Hematopoietic multipotent progenitor cell treated with erythropoietin and hydrocortisone succinate and interleukin-3 and kit ligand, for 6 days (in vitro differentiated cells): ENCODE measurements around the gene ZNF426.
A peak's percentile ranks its signal among the peaks of the same experiment; 100 is the strongest.
"Not testable (repeated sequence)": the region's sequence is repeated elsewhere in the genome, so short reads cannot be mapped to it uniquely, and the experiment has no call there.

Source experiments
- DNase-seq: peaks from one replicate; pipeline ENCODE4 v3.0.0-alpha.2; 2015

The ZNF426 gene

GRCh38 chr19:9538183-9539058, at the start of gene ZNF426:
Gene ZNF426, minus strand, starts transcription at chr19:9538645. Its CDS starts 2,413 bp downstream, at chr19:9536232.
- DNase-seq, result peak; percentile 93

DNA sequence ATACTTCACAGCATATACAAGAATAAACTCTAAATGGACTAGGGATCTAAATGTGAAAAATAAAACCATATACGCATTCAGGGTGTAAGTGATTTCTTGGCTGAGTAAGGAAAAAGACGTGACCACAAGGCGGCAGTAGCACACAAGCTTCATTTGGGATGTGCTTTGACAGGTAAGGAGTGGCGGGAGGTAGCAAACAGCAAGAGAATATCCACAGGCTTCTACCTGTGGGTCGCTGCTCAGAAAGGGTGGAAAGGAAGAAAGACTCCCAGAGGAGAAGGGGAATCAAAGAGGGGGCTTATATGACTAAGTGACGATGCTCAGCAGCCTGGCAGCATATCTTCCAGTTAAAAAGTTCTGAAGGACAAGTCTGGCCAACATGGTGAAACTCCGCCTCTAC, 48.3 kb upstream of the ZNF426 start:
- DNase-seq, result peak; percentile 79

DNA sequence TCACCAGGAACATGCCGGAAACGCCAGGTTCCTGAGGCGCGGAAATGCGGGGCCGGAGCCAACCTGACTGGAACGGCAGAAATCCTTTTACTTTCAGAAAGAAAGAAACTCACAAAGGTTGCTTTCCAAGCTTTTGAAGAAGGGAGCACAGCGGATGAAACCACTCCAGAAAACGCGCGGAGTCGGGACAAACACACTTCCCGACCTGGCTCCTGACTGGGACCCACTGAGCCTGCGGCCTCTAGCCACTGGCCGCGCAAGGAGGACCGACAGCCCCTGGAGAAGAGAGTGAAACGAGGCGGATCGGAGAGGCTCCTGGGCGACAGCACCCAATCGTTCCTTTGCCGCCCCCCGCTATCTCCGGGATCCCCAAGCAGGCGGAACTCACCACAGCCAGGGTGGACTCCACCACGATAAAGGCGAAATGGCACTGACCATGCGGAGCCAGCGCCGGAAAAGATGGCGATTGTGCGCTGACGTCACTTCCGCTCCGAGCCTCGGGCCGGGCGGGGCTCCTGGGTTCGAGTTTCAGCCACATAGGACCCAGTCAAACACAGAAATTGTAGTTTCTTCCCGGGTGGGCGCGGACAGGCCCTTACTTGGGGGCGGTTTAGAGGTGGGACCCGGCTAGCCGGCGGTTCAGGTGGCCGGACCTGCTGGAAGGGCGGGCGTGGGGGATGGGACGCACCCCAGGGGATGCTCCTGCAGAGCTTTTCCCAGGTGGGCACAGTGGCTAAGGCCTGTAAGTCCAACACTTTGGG, 45.8 kb upstream of the ZNF426 start, which contains the start of gene ZNF121:
TSS of gene ZNF121 (minus strand) at position 432 of the 761 bp plus-strand sequence. CDS start 16,407 bp downstream, outside the sequence.
- peak; percentile 94 for DNase-seq

DNA sequence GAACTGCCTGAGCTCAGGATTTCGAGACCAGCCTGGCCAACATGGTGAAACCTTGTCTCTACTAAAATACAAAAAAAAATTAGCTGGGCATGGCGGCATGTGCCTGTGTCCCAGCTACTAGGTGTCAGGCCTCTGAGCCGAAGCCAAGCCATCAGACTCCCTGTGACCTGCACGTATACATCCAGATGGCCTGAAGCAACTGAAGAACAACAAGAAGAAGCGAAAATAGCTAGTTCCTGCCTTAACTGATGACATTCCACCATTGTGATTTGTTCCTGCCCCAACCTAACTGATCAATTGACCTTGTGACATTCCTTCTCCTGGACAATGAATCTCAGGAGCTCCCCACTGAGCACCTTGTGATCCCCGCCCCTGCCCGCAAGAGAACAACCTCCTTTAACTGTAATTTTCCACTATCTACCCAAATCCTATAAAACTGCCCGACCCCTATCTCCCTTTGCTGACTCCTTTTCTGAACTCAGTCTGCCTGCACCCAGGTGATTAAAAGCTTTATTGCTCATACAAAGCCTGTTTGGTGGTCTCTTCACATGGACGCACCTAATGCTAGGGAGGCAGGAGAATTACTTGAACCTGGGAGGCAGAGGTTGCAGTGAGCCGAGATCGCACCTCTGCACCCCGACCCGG, 43.8 kb upstream of the ZNF426 start:
- not testable (repeated sequence) for DNase-seq

DNA sequence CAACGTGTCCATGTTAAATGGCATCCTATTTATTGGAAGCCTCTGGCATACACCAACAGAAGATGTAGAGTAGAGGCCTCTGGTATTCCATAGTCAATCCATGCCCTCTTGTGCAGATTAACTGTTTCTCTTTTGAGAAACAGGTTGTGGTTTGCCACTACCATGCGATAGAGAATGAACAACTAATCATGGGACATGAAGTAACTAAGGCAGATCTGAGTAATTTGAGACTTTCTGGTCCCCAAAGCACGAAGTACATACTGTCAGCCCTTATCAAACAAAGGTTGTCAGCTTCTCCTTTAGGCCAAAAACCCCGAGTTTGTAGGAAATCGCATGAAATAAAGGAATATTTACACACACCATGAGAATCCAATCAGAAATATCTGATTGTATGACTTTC, 42.3 kb upstream of the ZNF426 start:
- DNase-seq, result no peak

- DNase-seq, result no peak
Observed at GRCh38 chr19:9570255-9570654, 31.8 kb upstream of the ZNF426 start.

DNA sequence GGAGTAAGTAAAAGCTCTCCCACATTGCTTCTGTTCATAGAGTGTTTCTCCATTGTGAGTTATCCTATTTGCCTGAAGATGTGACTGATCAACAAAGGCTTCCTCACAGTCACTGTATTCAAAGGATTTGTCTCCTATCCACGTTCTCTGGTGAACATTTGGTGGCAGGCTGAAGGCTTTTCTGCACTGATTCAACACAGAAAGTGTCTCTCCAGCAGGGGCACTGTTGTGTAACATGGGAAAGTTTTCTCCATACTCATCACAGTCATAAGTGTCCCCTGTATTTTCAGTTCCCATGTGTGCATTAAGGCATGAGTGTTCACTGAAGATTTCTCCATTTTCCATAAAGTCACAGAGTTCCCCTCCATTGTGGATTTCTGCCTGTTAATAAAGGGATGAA, 28.3 kb upstream of the ZNF426 start:
- DNase-seq, result no peak

DNA sequence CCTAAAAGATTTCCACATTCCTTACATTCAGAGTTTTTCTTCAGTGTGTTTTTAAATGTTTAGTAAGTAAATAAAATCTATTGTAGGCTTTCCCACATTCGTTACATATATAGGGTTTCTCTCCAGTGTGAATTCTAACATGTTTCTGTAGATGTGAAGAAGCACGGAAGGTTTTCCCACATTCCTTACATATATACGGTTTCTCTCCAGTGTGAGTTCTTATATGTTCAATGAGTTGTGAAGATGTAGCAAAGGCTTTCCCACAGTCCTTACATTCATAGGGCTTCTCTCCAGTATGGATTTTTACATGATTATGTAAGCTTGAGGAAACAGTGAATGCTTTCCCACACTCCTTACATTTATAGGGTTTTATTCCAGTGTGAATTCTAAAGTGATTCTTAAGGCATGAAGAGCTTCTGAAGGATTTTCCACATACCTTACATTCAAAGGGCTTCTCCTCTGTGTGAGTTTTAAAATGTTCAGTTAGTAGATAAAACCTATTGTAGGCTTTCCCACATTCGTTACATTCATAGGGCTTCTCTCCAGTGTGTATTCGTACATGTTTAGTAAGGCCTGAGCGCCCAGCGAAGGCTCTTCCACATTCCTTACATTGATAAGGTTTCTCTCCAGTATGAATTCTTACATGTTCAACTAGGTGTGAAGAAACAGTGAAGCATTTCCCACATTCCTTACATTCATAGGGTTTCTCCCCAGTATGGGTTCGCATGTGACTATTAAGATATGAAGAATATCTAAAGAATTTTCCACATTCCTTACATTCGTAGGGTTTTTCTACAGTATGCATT, 27.7 kb upstream of the ZNF426 start:
- peak; percentile 54 for DNase-seq

GRCh38 chr19:9552536-9553274, 14.3 kb upstream of the ZNF426 start:
- no peak for DNase-seq

DNA sequence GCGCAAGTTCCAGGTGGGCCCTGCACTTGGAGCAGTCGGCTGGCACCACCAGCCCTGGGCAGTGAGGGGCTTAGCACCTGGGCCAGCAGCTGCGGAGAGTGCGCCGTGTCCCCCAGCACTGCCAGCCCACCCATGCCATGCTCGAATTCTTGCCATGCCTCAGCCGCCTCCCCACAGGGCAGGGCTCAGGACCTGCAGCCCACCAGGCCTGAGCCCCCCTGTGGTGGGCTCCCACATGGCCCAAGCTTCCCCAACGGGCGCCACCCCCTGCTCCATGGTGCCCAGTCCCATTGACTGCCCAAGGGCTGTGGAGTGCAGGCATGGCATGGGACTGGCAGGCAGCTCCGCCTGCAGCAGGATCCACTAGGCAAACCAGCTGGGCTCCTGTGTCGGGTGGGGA, 9.4 kb upstream of the ZNF426 start:
- DNase-seq, result no peak

- DNase-seq, result not testable (repeated sequence)
Observed at GRCh38 chr19:9541281-9541680, 2.8 kb upstream of the ZNF426 start.

- DNase-seq, result not testable (repeated sequence)
Observed at GRCh38 chr19:9539921-9540320, 1.5 kb upstream of the ZNF426 start.

DNA sequence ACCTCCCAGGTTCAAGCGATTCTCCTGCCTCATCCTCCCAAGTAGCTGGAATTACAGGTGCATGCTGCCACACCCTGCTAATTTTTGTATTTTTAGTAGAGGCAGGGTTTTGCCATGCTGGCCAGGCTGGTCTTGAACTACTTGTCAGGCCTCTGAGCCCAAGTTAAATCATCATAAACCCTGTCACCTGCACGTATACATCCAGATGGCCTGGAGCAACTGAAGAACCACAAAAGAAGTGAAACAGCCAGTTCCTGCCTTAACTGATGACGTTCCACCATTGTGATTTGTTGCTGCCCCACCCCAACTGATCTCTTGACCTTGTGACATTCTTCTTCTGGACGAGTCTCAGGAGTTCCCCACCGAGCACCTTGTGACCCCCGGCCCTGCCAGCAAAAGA, 756 bp upstream of the ZNF426 start:
- DNase-seq, result not testable (repeated sequence)

DNA sequence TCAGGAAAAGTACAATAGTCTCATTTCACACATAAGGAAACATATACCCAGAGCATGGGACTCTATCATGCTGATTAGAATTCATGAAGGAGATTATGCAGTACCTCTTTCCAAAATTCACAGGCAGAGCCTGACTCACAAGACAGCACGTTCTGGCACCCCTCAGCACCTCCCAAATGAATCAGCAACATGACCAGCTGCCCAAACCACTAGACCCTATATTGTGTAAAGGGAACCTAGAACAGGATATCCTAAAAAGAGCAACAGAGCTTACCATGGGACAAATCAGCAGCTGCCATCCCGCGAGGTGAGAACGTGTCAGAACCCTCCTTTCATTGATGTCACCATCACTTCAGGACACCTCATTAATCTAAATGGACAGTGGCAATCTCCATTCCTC, 2.5 kb downstream of the ZNF426 start:
- DNase-seq, result no peak

GRCh38 chr19:9531933-9532332, 6.5 kb downstream of the ZNF426 start:
- DNase-seq, result no peak

DNA sequence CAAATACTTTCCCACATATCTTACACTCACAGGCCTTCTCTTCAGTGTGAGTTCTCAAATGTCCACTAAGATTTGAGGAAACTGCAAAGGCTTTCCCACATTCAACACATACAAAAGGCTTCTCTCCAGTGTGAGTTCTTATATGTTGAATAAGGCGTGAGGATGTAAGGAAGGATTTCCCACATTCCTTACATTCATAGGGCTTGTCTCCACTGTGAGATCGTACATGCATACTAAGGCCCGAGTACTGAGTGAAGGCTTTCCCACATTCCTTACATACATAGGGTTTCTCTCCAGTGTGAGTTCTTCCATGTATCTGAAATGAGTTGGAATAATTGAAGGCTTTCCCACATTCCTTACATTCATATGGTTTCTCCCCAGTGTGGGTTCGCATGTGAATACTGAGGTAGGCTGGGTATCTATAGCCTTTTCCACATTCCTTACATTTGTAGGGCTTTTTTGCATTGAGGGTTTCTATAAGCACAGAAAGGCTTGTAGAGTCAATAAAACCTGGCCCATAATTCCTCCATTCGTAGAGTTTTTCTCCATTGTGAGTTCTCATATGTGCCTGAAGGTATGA, 9.6 kb downstream of the ZNF426 start:
- DNase-seq, result peak; percentile 33

DNA sequence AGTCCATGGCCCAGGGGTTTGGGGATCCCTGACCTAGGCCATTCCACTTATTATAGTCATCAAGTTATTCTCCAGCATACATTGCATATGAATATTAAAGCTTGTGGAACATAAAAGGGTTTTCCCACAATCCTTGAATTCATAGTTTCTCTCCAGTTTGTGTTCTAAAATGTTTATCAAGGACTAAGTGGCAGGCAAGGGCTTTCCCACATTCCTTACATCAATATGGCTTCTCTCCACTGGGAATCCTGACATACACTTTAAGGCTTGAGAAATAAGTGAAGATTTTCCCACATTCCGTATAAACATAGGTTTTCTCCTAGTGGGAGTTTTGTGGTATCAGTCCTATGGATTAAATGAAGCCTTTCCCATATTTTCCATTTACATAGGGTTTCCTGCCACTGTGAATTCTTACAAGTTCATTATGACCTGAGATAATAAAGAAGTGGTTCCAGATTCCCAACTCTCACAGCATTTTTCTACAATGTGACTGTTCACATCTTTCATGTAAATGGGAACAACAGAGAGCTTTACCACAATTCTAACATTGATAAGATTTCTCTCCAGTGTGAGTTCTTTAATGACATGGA, 14.5 kb downstream of the ZNF426 start:
- DNase-seq, result no peak

- DNase-seq, result no peak
Observed at GRCh38 chr19:9507285-9507684, 31.2 kb downstream of the ZNF426 start.

GRCh38 chr19:9500796-9501195, 37.6 kb downstream of the ZNF426 start:
- DNase-seq, result no peak

DNA sequence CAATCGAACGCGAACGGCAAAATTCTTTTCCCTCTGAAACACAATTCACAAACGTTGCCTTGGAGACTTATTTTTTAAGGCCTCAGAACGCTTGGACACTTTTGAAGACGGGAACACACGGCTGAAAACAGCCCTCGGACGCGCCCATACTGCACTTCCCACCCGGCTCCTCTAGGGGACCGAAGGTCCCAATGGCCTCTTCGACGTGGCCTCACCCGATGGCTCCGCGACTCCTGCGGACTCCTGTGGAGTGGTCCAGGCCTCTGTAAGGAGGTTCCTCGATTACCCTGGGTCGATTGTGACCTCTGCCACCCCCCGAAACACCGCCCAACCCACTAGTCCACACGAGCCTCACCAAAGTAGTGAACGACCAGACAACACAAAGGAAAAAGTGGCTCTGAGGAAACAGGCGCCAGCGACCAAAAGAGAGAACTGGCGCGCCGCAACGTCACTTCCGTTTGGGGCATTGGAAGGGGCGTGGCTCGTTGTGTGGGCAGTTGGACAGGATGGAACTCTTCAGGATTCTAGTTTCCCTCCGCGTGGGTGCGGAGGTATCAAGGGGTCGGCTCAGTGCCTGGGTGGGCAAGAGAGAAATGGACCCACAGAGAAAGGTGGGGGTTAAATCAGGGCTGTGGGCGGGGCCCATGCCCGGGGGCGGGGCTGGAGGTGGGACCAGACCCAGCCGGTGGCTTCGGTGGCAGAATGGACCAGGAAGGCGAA, 40.1 kb downstream of the ZNF426 start, which contains the start of gene ZNF560:
TSS of gene ZNF560 (minus strand) at position 434 of the 720 bp plus-strand sequence. CDS start 23,303 bp downstream, outside the sequence.
- peak; percentile 20 for DNase-seq
